Naive thymus-derived CD8-positive, alpha-beta T cell (primary cell): ENCODE data around the gene FOXC2. TPM values are rescaled to one million over a fixed set of nuclear protein-coding genes. Genes with fewer than 3 reads are reported as not detected.
A peak's percentile ranks its signal among the peaks of the same experiment; 100 is the strongest.
"Not testable (repeated sequence)": the region's sequence is repeated elsewhere in the genome, so short reads cannot be mapped to it uniquely, and the experiment has no call there.

Experiments
- ATAC-seq, 2 donors: fragments of 150-1000 bp; cut with Tn5 transposase in 1 of 2; sonication (Bioruptor Pico), chemical (Tn5 transposase) in 1 of 2; 1 replicate in 1 of 2; 2 replicates in 1 of 2; pipeline ENCODE4 v1.10.0; 2021; ENCODE audit warnings: mild to moderate bottlenecking in 2 of 2, moderate library complexity in 2 of 2
- POLR2A ChIA-PET: fragments of 350-600 bp; sonication (Branson Sonifier 250); formaldehyde crosslinking; loops from one replicate; lab custom pipeline; 2021; ENCODE audit warnings: antibody characterized with exemption; lab: Charles Lee
- DNase-seq, 10 donors: peaks; one replicate each; pipeline versions ENCODE4 v3.0.0 to v3.0.0-alpha.2; 2020 to 2022
- H3K27ac Mint-ChIP-seq, 10 donors: one replicate each; pipeline ENCODE4 v1.8.0; 2020 to 2022; ENCODE audit warnings: mild to moderate bottlenecking in 10 of 10, mixed read lengths in 10 of 10, moderate library complexity in 4 of 10, inconsistent platforms in 1 of 10
- H3K27me3 Mint-ChIP-seq, 5 donors: one replicate each; pipeline ENCODE4 v1.8.0; 2021 to 2022; ENCODE audit warnings: mixed read lengths in 5 of 5
- H3K36me3 Mint-ChIP-seq, 3 donors: one replicate each; pipeline ENCODE4 v1.8.0; 2020 to 2022; ENCODE audit warnings: mixed read lengths in 3 of 3, mild to moderate bottlenecking in 2 of 3, inconsistent platforms in 1 of 3
- H3K4me1 Mint-ChIP-seq, 4 donors: one replicate each; pipeline ENCODE4 v1.8.0; 2021 to 2022; ENCODE audit warnings: mixed read lengths in 4 of 4
- H3K4me3 Mint-ChIP-seq, 10 donors: one replicate each; pipeline ENCODE4 v1.8.0; 2020 to 2022; ENCODE audit warnings: mild to moderate bottlenecking in 10 of 10, mixed read lengths in 10 of 10, moderate library complexity in 6 of 10, inconsistent platforms in 1 of 10
- H3K9me3 Mint-ChIP-seq, 9 donors: one replicate each; pipeline ENCODE4 v1.8.0; 2020 to 2022; ENCODE audit warnings: mixed read lengths in 9 of 9, mild to moderate bottlenecking in 3 of 9, inconsistent platforms in 1 of 9, moderate library complexity in 1 of 9
- polyA plus RNA-seq, 3 donors: library from polyadenylated mRNA; unstranded; fragments of 300-500 nt; fragmentation: Illumina TruSeq; gene quantifications; one replicate each; pipeline ENCODE4 v1.2.3, GENCODE V29; 2021
- total RNA-seq, 8 experiments: library from RNA in 2 of 8; stranded (reverse) in 2 of 8; gene quantifications; one replicate each; pipeline ENCODE4 v1.2.3 and lab custom pipeline; 2021 to 2026

FOXC2 gene
- total and polyA plus RNA-seq, 5 experiments from 2014 or later, result not detected

- H3K4me1 Mint-ChIP-seq, result peaks cover 10 to 14% (median 12%) of the 10 kb centered on the region in 4 donors
- ATAC-seq (no peak), DNase-seq (no peak)
- no peaks in the 10 kb centered on the region for H3K9me3 Mint-ChIP-seq
- no peak overlapping the region for H3K4me3 Mint-ChIP-seq
- H3K27me3 Mint-ChIP-seq, result peaks cover 18 to 79% (median 54%) of the 10 kb centered on the region in 5 donors
- POLR2A ChIA-PET, result no interaction called here
- H3K36me3 Mint-ChIP-seq, result peaks cover 0 to 2% (median 0%) of the 10 kb centered on the region in 3 donors
- no peak overlapping the region for H3K27ac Mint-ChIP-seq
Measured at GRCh38 chr16:86580063-86580790, 13.6 kb downstream of the FOXC2 start.

DNA sequence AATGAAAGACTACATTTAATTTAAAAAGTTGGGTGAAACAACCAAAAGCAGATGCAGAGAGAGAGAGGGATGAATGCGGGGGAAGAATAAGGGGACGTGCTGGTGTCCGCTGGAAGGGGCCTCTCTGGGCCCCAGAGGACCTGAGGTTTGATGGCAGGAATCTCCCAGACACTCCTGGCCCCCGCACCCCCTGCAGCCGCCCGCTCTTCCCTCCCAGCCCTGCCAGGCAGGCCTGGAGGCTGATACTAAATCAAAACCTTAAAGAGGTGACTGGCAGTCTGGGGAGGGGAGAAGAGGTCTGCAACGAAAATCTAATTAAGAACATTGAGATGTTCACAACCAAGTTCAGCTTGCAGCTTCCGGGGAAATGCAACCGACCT, 14.2 kb downstream of the FOXC2 start:
- Mint-ChIP-seq H3K36me3 (peaks cover 0 to 2% (median 0%) of the 10 kb centered on the region in 3 donors), H3K27ac (no peak overlapping the region), H3K27me3 (peaks cover 20 to 81% (median 50%) of the 10 kb centered on the region in 5 donors), H3K4me1 (peaks cover 10 to 12% (median 11%) of the 10 kb centered on the region in 4 donors), H3K9me3 (no peaks in the 10 kb centered on the region), H3K4me3 (no peak overlapping the region)
- no peak for DNase-seq
- POLR2A ChIA-PET, result no interaction called here
- no peak for ATAC-seq

DNA sequence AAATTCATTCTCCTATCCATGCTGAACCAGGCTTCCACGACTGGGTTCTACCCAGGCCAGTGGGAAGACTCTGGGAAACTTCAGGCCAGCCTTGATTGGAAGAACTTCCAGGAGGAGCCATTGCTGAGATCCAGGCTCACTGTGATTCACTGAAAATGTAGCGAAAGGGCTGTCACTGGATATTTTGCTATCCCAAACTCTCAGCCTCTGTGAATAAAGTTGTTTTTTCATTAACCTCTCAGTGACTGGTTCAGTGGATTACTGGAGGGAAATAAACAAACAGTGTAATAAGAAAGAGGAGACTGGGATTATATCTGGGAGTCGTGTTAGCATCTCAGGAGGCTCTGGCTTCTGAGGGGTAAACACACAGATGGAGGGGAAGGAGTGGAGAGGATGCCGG, 14.8 kb downstream of the FOXC2 start:
- DNase-seq (no peak), ATAC-seq (no peak)
- Mint-ChIP-seq H3K36me3 (peaks cover 0 to 2% (median 0%) of the 10 kb centered on the region in 3 donors), H3K27ac (no peak overlapping the region), H3K4me1 (peaks cover 6 to 8% (median 7%) of the 10 kb centered on the region in 4 donors), H3K9me3 (no peaks in the 10 kb centered on the region), H3K4me3 (no peak overlapping the region), H3K27me3 (peaks cover 17 to 74% (median 46%) of the 10 kb centered on the region in 5 donors)
- POLR2A ChIA-PET, result no interaction called here

DNA sequence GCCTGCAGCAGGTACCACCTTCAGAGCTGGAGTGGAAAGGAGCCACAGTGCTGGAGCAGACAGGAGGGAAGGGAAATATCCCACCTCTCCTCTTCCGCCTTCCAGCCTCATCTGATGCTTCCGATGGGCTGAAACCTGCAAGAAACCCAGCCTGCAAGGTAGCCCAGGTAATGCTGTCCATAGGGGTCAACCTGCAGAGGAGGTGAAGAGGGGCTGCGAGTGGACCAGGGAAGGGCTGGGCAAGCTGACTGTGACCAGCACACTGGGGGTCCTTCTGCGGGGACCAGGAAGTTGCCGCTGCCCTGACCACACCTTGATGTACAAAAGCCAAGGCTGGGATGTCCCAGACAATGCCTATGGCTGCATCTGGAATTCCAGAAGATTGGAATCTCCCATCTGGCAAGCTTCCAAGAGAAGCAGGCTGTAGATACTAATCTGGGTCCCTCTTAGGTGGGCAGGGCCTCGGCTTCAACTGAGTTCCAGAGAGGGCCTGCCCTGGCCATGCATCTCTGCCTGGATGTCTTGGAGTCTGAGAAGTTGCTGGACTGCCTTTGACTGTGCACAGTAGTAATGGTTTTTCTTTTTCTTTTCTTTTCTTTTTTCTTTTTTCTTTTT, 17.5 kb downstream of the FOXC2 start:
- no peak for DNase-seq
- Mint-ChIP-seq H3K9me3 (no peaks in the 10 kb centered on the region), H3K27me3 (peaks cover 9 to 49% (median 31%) of the 10 kb centered on the region in 5 donors), H3K4me3 (no peak overlapping the region), H3K36me3 (no peaks in the 10 kb centered on the region), H3K27ac (no peak overlapping the region), H3K4me1 (peaks cover 0 to 2% (median 0%) of the 10 kb centered on the region in 4 donors)
- ATAC-seq, result no peak
- POLR2A ChIA-PET, result no interaction called here

DNA sequence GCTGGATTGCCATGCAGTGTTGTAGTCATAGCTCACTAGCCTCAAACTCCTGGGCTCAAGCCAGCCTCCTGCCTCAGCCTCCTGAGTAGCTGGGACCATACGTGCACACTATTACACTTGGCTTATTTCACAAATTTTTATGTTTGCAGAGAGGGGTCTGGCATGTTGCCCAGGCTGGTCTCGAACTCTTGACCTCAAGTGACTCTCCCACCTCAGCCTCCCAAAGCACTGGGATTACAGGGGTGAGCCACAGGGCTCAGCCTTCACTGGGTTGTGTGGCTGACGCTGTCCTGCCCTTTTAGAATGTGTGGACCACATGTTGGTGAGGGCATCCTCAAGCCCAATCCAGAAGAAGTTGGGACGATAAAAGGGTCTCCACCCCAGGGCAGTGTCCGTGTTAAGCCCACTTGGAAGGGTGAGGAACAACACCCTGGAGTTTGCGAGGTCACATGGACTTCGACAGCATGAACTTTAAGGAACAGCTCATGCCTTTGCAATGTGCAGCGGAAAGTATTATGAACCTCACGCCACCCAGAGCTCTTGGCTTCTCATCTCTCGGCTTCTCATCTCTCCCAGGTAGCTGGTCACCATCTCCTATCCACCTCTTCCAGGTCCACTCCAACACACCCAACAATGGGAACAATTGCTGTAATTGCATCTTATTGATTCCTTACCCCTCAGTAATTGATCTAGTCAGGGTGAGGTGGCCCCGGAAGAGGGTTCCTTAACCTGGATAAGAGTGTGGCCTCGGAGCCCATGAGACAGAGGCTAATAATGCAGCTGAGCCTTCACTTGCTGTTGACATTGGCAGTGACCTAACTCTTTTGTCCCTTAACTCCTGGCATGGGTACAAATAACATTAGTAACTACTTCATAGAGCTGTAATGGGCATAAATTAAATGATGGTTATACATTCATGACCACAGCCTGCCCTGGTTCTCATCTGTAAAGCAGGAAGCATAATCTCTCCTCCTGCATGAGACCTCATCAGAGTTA, 18.4 kb downstream of the FOXC2 start:
- peaks cover 12 to 41% (median 33%) of the 10 kb centered on the region in 5 donors for H3K27me3 Mint-ChIP-seq
- DNase-seq (no peak), ATAC-seq (no peak)
- peak overlapping the region in 1 of 10 donors; percentile 52 for H3K27ac Mint-ChIP-seq
- H3K36me3 Mint-ChIP-seq, result no peaks in the 10 kb centered on the region
- H3K4me1 Mint-ChIP-seq, result no peaks in the 10 kb centered on the region
- no peak overlapping the region for H3K4me3 Mint-ChIP-seq
- POLR2A ChIA-PET, result no interaction called here
- no peaks in the 10 kb centered on the region for H3K9me3 Mint-ChIP-seq

DNA sequence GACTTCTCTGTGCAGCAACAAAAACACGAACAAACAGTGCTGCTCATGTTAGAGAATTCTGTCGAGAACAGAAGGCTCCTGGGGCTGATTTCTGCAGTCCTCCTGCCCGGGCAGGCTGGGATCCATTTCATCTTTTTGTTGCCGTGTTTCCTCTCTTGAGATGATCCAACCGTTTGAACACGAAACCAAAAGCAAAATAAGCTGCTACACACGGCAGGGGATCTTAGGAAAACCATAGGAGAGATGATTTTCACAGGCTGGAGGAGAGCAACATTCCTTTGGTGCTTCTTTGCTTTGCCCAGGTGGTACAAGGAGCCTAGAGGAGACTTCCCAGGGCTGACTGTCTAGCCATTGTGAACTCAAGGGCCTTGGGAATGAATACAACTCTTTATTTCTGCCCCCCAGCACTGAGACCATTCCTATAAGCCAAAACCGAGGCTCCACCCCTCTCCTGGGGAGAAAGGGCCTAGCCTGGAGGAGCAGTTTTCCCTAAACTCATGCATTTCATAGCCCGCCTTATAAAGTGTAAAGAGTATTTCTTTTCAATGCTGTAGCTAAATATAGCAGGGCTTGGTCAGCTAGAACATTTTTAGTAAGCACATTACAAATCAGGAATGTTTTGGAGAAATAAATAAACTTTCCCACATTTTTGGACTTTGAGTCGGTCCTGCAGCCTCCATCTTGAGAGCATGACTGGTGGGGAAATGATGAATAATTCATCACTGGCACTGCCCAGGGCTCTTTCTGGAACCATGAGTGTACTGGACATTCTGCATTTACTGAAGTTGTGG, 19.4 kb downstream of the FOXC2 start:
- POLR2A ChIA-PET, result no interaction called here
- no peak overlapping the region for H3K27ac Mint-ChIP-seq
- no peak for ATAC-seq
- no peak for DNase-seq
- no peaks in the 10 kb centered on the region for H3K4me1 Mint-ChIP-seq
- peaks cover 9 to 38% (median 27%) of the 10 kb centered on the region in 5 donors for H3K27me3 Mint-ChIP-seq
- no peaks in the 10 kb centered on the region for H3K36me3 Mint-ChIP-seq
- no peak overlapping the region for H3K4me3 Mint-ChIP-seq
- H3K9me3 Mint-ChIP-seq, result no peaks in the 10 kb centered on the region

DNA sequence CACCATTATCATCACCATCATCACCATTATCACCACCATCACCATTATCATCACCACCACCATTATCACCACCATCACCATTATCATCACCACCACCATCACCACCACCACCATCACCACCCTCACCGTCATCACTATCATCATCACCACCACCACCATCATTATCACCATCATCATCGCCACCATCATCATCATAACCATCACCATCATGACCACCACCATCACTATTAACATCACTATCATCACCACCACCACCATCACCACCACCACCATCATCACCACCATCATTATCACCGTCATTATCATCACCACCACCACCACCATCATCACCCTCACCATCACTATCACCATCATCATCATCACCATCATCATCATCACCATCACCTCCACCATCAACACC, 20.9 kb downstream of the FOXC2 start:
- peaks cover 12 to 40% (median 29%) of the 10 kb centered on the region in 5 donors for H3K27me3 Mint-ChIP-seq
- H3K4me1 Mint-ChIP-seq, result peaks cover 0 to 2% (median 0%) of the 10 kb centered on the region in 4 donors
- DNase-seq (no peak), ATAC-seq (no peak)
- H3K27ac Mint-ChIP-seq, result no peak overlapping the region
- no peaks in the 10 kb centered on the region for H3K9me3 Mint-ChIP-seq
- H3K4me3 Mint-ChIP-seq, result no peak overlapping the region
- POLR2A ChIA-PET, result no interaction called here
- no peaks in the 10 kb centered on the region for H3K36me3 Mint-ChIP-seq

GRCh38 chr16:86587955-86588354, 21.3 kb downstream of the FOXC2 start:
- H3K9me3 Mint-ChIP-seq, ATAC-seq, H3K4me1 Mint-ChIP-seq, H3K27ac Mint-ChIP-seq, POLR2A ChIA-PET, H3K4me3 Mint-ChIP-seq, H3K36me3 Mint-ChIP-seq, DNase-seq: not testable (repeated sequence)
- peaks cover 13 to 42% (median 29%) of the 10 kb centered on the region in 5 donors for H3K27me3 Mint-ChIP-seq

DNA sequence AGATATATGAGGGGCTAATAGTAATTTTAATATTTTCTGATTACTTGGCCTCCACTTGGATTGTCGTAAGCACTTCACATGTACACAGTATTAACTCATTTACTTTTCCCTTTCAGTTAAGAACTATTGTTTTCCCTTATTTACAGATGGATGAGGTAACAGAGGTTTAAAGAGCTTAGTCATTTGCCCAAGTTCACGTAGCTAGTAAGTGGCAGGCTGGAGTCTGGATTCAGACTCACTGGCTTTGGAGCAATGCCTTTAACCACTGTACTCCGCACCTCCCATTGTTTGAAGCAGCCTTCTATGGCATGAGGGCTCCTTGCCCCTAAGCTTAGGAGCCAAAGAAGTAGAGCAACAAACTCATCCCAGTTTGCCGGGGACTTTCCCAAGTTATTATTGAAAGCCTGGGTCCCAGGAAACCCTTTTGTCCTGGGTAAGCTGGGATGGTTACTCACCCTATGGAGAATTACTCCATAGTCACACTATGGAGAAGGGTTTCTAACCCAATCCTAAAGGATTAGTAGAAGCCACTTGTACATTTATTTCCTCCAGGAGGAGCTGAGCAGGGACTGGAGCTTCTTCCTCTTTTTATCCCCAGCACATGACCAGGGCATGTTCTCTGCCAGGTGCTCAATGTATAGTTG, 24.0 kb downstream of the FOXC2 start:
- POLR2A ChIA-PET, result no interaction called here
- no peaks in the 10 kb centered on the region for H3K9me3 Mint-ChIP-seq
- no peak overlapping the region for H3K4me3 Mint-ChIP-seq
- peaks cover 0 to 9% (median 8%) of the 10 kb centered on the region in 4 donors for H3K4me1 Mint-ChIP-seq
- H3K36me3 Mint-ChIP-seq, result no peaks in the 10 kb centered on the region
- no peak for ATAC-seq
- no peak overlapping the region for H3K27ac Mint-ChIP-seq
- peaks cover 20 to 47% (median 28%) of the 10 kb centered on the region in 5 donors for H3K27me3 Mint-ChIP-seq
- no peak for DNase-seq

- H3K9me3 Mint-ChIP-seq, result no peaks in the 10 kb centered on the region
- POLR2A ChIA-PET, result no interaction called here
- H3K27ac Mint-ChIP-seq, result no peak overlapping the region
- peaks cover 20 to 47% (median 28%) of the 10 kb centered on the region in 5 donors for H3K27me3 Mint-ChIP-seq
- H3K4me1 Mint-ChIP-seq, result peaks cover 0 to 9% (median 8%) of the 10 kb centered on the region in 4 donors
- no peak for ATAC-seq
- DNase-seq, result no peak
- no peaks in the 10 kb centered on the region for H3K36me3 Mint-ChIP-seq
- H3K4me3 Mint-ChIP-seq, result no peak overlapping the region
Measured at GRCh38 chr16:86591270-86591669, 24.6 kb downstream of the FOXC2 start.

DNA sequence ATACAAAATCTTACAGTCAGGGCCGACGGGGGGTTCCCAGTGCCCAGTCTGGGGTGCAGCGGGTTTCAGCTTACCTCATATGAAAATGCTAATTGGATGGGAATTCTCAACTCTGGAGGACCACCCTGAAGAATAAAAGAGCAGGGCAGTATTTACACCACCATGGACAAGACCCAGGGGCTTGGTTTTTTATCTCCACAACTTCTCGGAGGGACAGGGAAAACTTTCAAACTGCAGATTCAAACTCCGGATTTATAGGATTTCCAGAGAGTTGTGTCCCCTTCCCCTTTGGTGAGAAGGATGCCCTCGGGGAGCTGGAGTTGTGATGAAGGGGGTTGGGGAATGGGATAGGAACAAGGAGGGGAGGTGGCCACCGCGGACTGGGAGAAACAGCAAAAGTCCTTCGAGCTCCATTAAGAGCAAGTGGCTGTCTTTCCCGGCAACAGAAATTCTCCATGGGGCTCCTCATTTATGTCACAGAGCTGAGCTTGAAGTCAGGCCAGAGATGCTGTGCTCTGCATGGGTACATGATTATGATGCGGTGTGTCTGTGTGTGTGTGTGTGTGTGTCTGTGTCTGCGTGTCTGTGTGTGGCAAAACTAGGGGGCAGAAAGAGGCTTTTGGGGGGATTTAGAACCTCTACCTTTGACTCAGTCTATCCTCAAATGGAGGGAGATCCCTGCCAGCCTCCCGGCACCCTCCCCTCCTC, 27.4 kb downstream of the FOXC2 start:
- no peak for DNase-seq
- Mint-ChIP-seq H3K27me3 (peaks cover 22 to 55% (median 41%) of the 10 kb centered on the region in 5 donors), H3K27ac (no peak overlapping the region), H3K4me3 (no peak overlapping the region), H3K36me3 (no peaks in the 10 kb centered on the region), H3K4me1 (peaks cover 0 to 9% (median 8%) of the 10 kb centered on the region in 4 donors), H3K9me3 (no peaks in the 10 kb centered on the region)
- POLR2A ChIA-PET, result no interaction called here
- ATAC-seq, result no peak
